Activated CD8-positive, alpha-beta memory T cell treated with anti-CD3 and anti-CD28 coated beads, Interleukin-2, amount 10 ng/mL, durations not matched to agents 7 days and 5 days (primary cell): Measurements from ENCODE around the gene UBE2N. TPM values are rescaled to one million over a fixed set of nuclear protein-coding genes. Genes with fewer than 3 reads are reported as not detected.
"Not testable (repeated sequence)": the region's sequence is repeated elsewhere in the genome, so short reads cannot be mapped to it uniquely, and the experiment has no call there.

Source experiments
- ATAC-seq: fragments of 150-1000 bp; cut with Tn5 transposase; one replicate; pipeline ENCODE4 v1.10.0; 2021; ENCODE audit warnings: moderate library complexity
- CTCF ChIA-PET: fragments of 350-600 bp; sonication (Branson Sonifier 250); formaldehyde crosslinking; loops from one replicate; lab custom pipeline; 2021; ENCODE audit warnings: antibody characterized with exemption; lab: Charles Lee
- DNase-seq: peaks from one replicate; pipeline ENCODE4 v3.0.0-alpha.2; 2020
- H3K27ac Mint-ChIP-seq: one replicate; pipeline ENCODE4 v1.8.0; 2021; ENCODE audit warnings: mild to moderate bottlenecking, mixed read lengths
- H3K27me3 Mint-ChIP-seq: one replicate; pipeline ENCODE4 v1.8.0; 2021; ENCODE audit warnings: mixed read lengths
- H3K36me3 Mint-ChIP-seq: one replicate; pipeline ENCODE4 v1.8.0; 2021; ENCODE audit warnings: mild to moderate bottlenecking, mixed read lengths
- H3K4me1 Mint-ChIP-seq: one replicate; pipeline ENCODE4 v1.8.0; 2021; ENCODE audit warnings: mixed read lengths
- H3K4me3 Mint-ChIP-seq: one replicate; pipeline ENCODE4 v1.8.0; 2021; ENCODE audit warnings: mild to moderate bottlenecking, moderate library complexity, mixed read lengths
- H3K9me3 Mint-ChIP-seq: one replicate; pipeline ENCODE4 v1.8.0; 2022; ENCODE audit warnings: low read depth, mixed read lengths
- total RNA-seq, 2 experiments: library from RNA; stranded (reverse); gene quantifications; one replicate each; pipeline ENCODE4 v1.2.3, GENCODE V29; 2021

The UBE2N gene
- total RNA-seq, 2 experiments from 2014 or later = 166 to 213 TPM

- peak overlapping the region; percentile 99 for H3K27ac Mint-ChIP-seq
- H3K9me3 Mint-ChIP-seq = no peaks in the 10 kb centered on the region
- H3K27me3 Mint-ChIP-seq = no peaks in the 10 kb centered on the region
- H3K36me3 Mint-ChIP-seq = peaks cover 6% of the 10 kb centered on the region
- no peak for DNase-seq
- CTCF ChIA-PET = interaction anchor here (0.8 to 3.6 kb wide), 7 partner anchors 11 to 392 kb away, joined by 3 to 20 read pairs (median 6); no protein-coding TSS in a partner anchor
- H3K4me3 Mint-ChIP-seq = peak overlapping the region; percentile 91
- peaks cover 34% of the 10 kb centered on the region for H3K4me1 Mint-ChIP-seq
- ATAC-seq = no peak
Observed at GRCh38 chr12:93379326-93379980, 62.3 kb downstream of the UBE2N start.

GRCh38 chr12:93378998-93379325 lies 62.8 kb downstream of the UBE2N start:
- ATAC-seq = no peak
- Mint-ChIP-seq H3K4me1 (peaks cover 38% of the 10 kb centered on the region), H3K9me3 (no peaks in the 10 kb centered on the region), H3K27me3 (no peaks in the 10 kb centered on the region), H3K27ac (peak overlapping the region; percentile 99), H3K4me3 (peak overlapping the region; percentile 91), H3K36me3 (peaks cover 6% of the 10 kb centered on the region)
- CTCF ChIA-PET = interaction anchor here (0.8 to 3.6 kb wide), 3 partner anchors 18 to 391 kb away, joined by 3 to 20 read pairs (median 15); no protein-coding TSS in a partner anchor
- no peak for DNase-seq

- H3K36me3 Mint-ChIP-seq, H3K9me3 Mint-ChIP-seq, H3K27me3 Mint-ChIP-seq: not testable (repeated sequence)
- Mint-ChIP-seq H3K4me1 (peaks cover 42% of the 10 kb centered on the region), H3K27ac (peak overlapping the region; percentile 99), H3K4me3 (peak overlapping the region; percentile 91)
- CTCF ChIA-PET = interaction anchor here (0.8 to 2.6 kb wide), 2 partner anchors 18 to 40 kb away, joined by 3 to 15 read pairs; no protein-coding TSS in a partner anchor
- peak; percentile 56 for ATAC-seq
- peak; percentile 77 for DNase-seq
Observed at GRCh38 chr12:93378196-93378997, 63.4 kb downstream of the UBE2N start.

GRCh38 chr12:93377252-93378195 lies 64.2 kb downstream of the UBE2N start, which contains the start of gene NUDT4:
Gene NUDT4 (plus strand): TSS chr12:93377925. CDS start chr12:93378323, 398 bp downstream.
- H3K9me3 Mint-ChIP-seq = no peaks in the 10 kb centered on the region
- peaks cover 7% of the 10 kb centered on the region for H3K27me3 Mint-ChIP-seq
- peak; percentile 88 for ATAC-seq
- H3K4me1 Mint-ChIP-seq = peaks cover 36% of the 10 kb centered on the region
- CTCF ChIA-PET = interaction anchor here (0.8 to 1.4 kb wide), 3 partner anchors 14 to 37 kb away, joined by 3 to 5 read pairs (median 4); no protein-coding TSS in a partner anchor
- H3K4me3 Mint-ChIP-seq = peak within 1 kb of the TSS; percentile 91
- peak within 1 kb of the TSS; percentile 99 for H3K27ac Mint-ChIP-seq
- H3K36me3 Mint-ChIP-seq = peaks cover 5% of the 10 kb centered on the region
- peak; percentile 97 for DNase-seq

- no peak for ATAC-seq
- H3K27me3 Mint-ChIP-seq = peaks cover 7% of the 10 kb centered on the region
- no peak overlapping the region for H3K27ac Mint-ChIP-seq
- CTCF ChIA-PET = interaction anchor here (0.7 to 1.4 kb wide), 4 partner anchors 15 to 389 kb away, joined by 3 to 5 read pairs (median 4); no protein-coding TSS in a partner anchor
- H3K4me3 Mint-ChIP-seq = peak overlapping the region; percentile 72
- H3K36me3 Mint-ChIP-seq = peaks cover 3% of the 10 kb centered on the region
- no peak for DNase-seq
- peaks cover 31% of the 10 kb centered on the region for H3K4me1 Mint-ChIP-seq
- no peaks in the 10 kb centered on the region for H3K9me3 Mint-ChIP-seq
Observed at GRCh38 chr12:93376436-93377251, 65.1 kb downstream of the UBE2N start.

GRCh38 chr12:93375906-93376305 lies 65.8 kb downstream of the UBE2N start:
- Mint-ChIP-seq H3K9me3 (no peaks in the 10 kb centered on the region), H3K27me3 (peaks cover 7% of the 10 kb centered on the region), H3K4me1 (peaks cover 24% of the 10 kb centered on the region), H3K36me3 (no peaks in the 10 kb centered on the region), H3K27ac (no peak overlapping the region), H3K4me3 (no peak overlapping the region)
- CTCF ChIA-PET = interaction anchor here (0.7 to 1.4 kb wide), 2 partner anchors 21 to 388 kb away, joined by 3 to 5 read pairs; no protein-coding TSS in a partner anchor
- no peak for ATAC-seq
- no peak for DNase-seq

GRCh38 chr12:93373961-93374656 lies 67.6 kb downstream of the UBE2N start:
- Mint-ChIP-seq H3K36me3 (no peaks in the 10 kb centered on the region), H3K4me3 (no peak overlapping the region), H3K4me1 (peaks cover 12% of the 10 kb centered on the region), H3K27me3 (peaks cover 7% of the 10 kb centered on the region), H3K9me3 (no peaks in the 10 kb centered on the region), H3K27ac (no peak overlapping the region)
- CTCF ChIA-PET = interaction anchor here (1.4 kb wide), 1 partner anchor 387 kb away, joined by 4 read pairs; no protein-coding TSS in a partner anchor
- ATAC-seq = no peak
- DNase-seq = no peak

- ATAC-seq (no peak), DNase-seq (no peak)
- no peak overlapping the region for H3K4me3 Mint-ChIP-seq
- H3K27me3 Mint-ChIP-seq = peaks cover 7% of the 10 kb centered on the region
- H3K36me3 Mint-ChIP-seq = no peaks in the 10 kb centered on the region
- no peak overlapping the region for H3K27ac Mint-ChIP-seq
- no peaks in the 10 kb centered on the region for H3K9me3 Mint-ChIP-seq
- peaks cover 8% of the 10 kb centered on the region for H3K4me1 Mint-ChIP-seq
- CTCF ChIA-PET = no interaction called here
Observed at GRCh38 chr12:93370947-93371346, 70.8 kb downstream of the UBE2N start.

GRCh38 chr12:93369505-93369904 lies 72.2 kb downstream of the UBE2N start:
- Mint-ChIP-seq H3K4me1 (peaks cover 11% of the 10 kb centered on the region), H3K9me3 (no peaks in the 10 kb centered on the region), H3K27ac (no peak overlapping the region), H3K4me3 (no peak overlapping the region), H3K36me3 (no peaks in the 10 kb centered on the region), H3K27me3 (peaks cover 7% of the 10 kb centered on the region)
- ATAC-seq (no peak), DNase-seq (no peak)
- CTCF ChIA-PET = interaction anchor here (0.6 to 0.7 kb wide), 2 partner anchors 383 to 1282 kb away, joined by 3 read pairs; no protein-coding TSS in a partner anchor

GRCh38 chr12:93368766-93369165 lies 73.0 kb downstream of the UBE2N start:
- H3K27ac Mint-ChIP-seq = no peak overlapping the region
- no peaks in the 10 kb centered on the region for H3K9me3 Mint-ChIP-seq
- CTCF ChIA-PET = no interaction called here
- H3K4me1 Mint-ChIP-seq = peaks cover 11% of the 10 kb centered on the region
- DNase-seq = no peak
- peaks cover 5% of the 10 kb centered on the region for H3K27me3 Mint-ChIP-seq
- no peaks in the 10 kb centered on the region for H3K36me3 Mint-ChIP-seq
- no peak for ATAC-seq
- H3K4me3 Mint-ChIP-seq = no peak overlapping the region

GRCh38 chr12:93366422-93366821 lies 75.3 kb downstream of the UBE2N start:
- H3K27me3 Mint-ChIP-seq = no peaks in the 10 kb centered on the region
- DNase-seq (no peak), ATAC-seq (no peak)
- H3K4me3 Mint-ChIP-seq = no peak overlapping the region
- no peak overlapping the region for H3K27ac Mint-ChIP-seq
- CTCF ChIA-PET = no interaction called here
- peaks cover 14% of the 10 kb centered on the region for H3K4me1 Mint-ChIP-seq
- H3K9me3 Mint-ChIP-seq = no peaks in the 10 kb centered on the region
- no peaks in the 10 kb centered on the region for H3K36me3 Mint-ChIP-seq
